ENCODE results near the gene RIPK3. TPM values are rescaled to one million over a fixed set of nuclear protein-coding genes. Genes with fewer than 3 reads are reported as not detected.

Gene RIPK3
- total RNA-seq, 1 donor from 2014 or later, result 0.95 TPM

DNA sequence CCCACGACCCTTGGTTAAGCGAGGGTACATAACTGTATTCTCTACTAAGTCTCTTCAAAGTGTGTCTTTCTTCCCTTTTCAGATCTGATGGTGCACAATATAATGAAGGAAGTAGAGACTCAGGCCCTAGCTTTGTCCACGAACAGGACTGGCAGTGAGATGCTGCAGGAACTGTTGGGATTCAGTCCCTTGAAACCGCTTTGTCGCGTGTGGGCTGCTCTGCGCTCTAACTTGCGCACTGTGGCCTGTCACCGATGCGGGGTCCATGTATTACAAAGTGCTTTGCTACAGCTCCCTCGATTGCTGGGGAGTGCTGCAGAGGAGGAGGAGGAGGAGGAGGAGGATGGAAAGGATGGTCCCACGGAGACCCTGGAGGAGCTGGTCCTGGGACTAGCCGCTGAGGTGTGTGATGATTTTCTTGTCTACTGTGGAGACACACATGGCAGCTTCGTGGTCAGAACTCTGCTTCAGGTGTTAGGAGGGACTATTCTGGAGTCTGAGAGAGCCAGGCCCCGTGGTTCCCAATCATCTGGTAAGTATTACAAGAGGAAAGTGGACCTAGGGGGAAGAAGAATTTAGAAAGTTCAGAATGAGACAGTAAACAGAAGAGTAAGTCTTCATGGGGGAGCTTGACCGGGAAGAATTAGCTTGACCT, 39.3 kb downstream of the RIPK3 start:
- Histone ChIP-seq H3K79me2 (ENCODE audit: insufficient read depth, low read length) (peaks cover 32% of the 10 kb centered on the region), H3K4me2 (ENCODE audit: low read length) (peak overlapping the region; percentile 99), H3K36me3 (ENCODE audit: insufficient read depth, low read length) (peaks cover 40% of the 10 kb centered on the region), H3K4me1 (ENCODE audit: insufficient read depth, low read length) (peaks cover 25% of the 10 kb centered on the region), H4K20me1 (ENCODE audit: insufficient read depth, low read length) (peaks cover 10% of the 10 kb centered on the region), H3K9ac (ENCODE audit: low read length) (peak overlapping the region; percentile 93), H3K4me3 (ENCODE audit: insufficient read depth, low read depth, low read length) (peak overlapping the region; percentile 95), H3K9me3 (ENCODE audit: insufficient read depth, low read depth, low read length) (no peaks in the 10 kb centered on the region), H3K27me3 (ENCODE audit: insufficient read depth, low read length) (no peaks in the 10 kb centered on the region), H2AFZ (ENCODE audit: low read depth, low read length) (peak overlapping the region; percentile 98), H3K27ac (ENCODE audit: low read depth, low read length) (peak overlapping the region; percentile 66)
- H3K4me1 Mint-ChIP-seq (ENCODE audit: low read depth, unreplicated experiment), result peaks cover 30% of the 10 kb centered on the region
- DNase-seq (ENCODE audit: low read depth) (no peak), FAIRE-seq (no peak)
- H3K27ac Mint-ChIP-seq (ENCODE audit: unreplicated experiment), result peak overlapping the region; percentile 45
- TF ChIP-seq, protein P1, sequence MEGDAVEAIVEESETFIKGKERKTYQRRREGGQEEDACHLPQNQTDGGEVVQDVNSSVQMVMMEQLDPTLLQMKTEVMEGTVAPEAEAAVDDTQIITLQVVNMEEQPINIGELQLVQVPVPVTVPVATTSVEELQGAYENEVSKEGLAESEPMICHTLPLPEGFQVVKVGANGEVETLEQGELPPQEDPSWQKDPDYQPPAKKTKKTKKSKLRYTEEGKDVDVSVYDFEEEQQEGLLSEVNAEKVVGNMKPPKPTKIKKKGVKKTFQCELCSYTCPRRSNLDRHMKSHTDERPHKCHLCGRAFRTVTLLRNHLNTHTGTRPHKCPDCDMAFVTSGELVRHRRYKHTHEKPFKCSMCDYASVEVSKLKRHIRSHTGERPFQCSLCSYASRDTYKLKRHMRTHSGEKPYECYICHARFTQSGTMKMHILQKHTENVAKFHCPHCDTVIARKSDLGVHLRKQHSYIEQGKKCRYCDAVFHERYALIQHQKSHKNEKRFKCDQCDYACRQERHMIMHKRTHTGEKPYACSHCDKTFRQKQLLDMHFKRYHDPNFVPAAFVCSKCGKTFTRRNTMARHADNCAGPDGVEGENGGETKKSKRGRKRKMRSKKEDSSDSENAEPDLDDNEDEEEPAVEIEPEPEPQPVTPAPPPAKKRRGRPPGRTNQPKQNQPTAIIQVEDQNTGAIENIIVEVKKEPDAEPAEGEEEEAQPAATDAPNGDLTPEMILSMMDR (IDR thresholded peaks at IDR 0.05; ENCODE audit: insufficient read depth, low read depth, low read length), result no peak
- TF ChIP-seq EZH2 (IDR thresholded peaks at IDR 0.05; ENCODE audit: insufficient read depth, low read length), result no peak
- peak overlapping the region; percentile 94 for H3K4me3 Mint-ChIP-seq (ENCODE audit: unreplicated experiment)
- H3K36me3 Mint-ChIP-seq (ENCODE audit: low read depth, unreplicated experiment), result peaks cover 31% of the 10 kb centered on the region
- H3K27me3 Mint-ChIP-seq (ENCODE audit: low read depth, unreplicated experiment), result no peaks in the 10 kb centered on the region
- H3K9me3 Mint-ChIP-seq (ENCODE audit: unreplicated experiment), result no peaks in the 10 kb centered on the region

DNA sequence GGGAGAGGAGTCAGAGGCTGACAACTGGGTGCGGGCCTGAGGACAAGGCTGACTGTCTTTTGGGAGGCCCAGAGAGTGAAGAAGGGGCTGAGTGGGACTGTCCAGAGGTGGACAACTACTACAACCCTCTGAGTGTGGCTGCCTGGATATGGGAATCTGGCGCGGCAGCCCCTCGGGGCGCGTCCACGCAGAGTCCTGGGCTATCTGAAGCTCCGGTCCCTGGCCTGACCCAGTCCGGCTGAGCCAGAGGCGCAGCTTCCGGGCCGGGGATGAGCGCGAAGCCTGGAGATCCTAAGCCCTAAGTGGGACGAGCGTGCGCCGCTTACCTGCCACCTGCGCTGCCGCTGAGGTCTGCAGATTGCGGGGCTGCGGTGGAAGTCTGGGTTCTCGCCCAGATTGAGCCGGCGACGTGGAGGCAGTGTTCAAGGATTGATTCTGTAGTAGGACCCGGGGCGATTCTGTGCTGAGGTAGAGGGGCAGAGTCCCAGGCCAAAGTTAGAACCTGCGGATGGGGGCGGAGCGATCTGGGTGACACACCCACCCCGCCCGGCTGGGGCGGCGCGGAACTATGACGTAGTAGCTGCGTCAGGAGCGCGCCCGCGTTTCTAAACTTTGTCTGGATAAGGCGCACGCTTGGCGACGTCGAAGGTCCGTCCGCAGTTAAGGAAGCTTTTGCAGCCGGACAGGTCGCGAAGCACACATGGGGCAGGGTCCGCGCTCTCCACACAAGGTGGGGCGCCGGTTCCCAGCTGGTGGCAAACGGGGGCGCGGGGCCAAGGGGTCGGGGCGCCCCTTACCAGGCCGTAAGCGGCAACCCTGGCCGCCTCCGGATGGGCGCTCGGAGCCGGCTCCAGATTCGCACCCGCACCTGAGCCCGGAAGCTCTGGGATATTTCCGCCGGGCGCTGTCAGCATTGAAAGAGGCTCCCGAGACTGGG, 40.3 kb downstream of the RIPK3 start, which contains the start of the genes DHRS1 and NOP9:
Gene DHRS1, minus strand, starts transcription at position 526 of the 937 bp plus-strand sequence. CDS start 674 bp downstream, outside the sequence.
Gene NOP9, plus strand, starts transcription at position 596 of the 937 bp plus-strand sequence. Its CDS starts 105 bp downstream, at position 701.
- peak; percentile 73 for DNase-seq (ENCODE audit: low read depth)
- H3K27ac ChIP-seq (ENCODE audit: low read depth, low read length), result peak within 1 kb of the TSS; percentile 66
- H3K4me1 Mint-ChIP-seq (ENCODE audit: low read depth, unreplicated experiment), result peaks cover 30% of the 10 kb centered on the region

More for the DNA sequence above, 40.3 kb downstream of the RIPK3 start, which contains the start of the genes DHRS1 and NOP9:
- H3K4me2 ChIP-seq (ENCODE audit: low read length), result peak within 1 kb of the TSS; percentile 99
- Mint-ChIP-seq H3K27me3 (ENCODE audit: low read depth, unreplicated experiment) (no peaks in the 10 kb centered on the region), H3K27ac (ENCODE audit: unreplicated experiment) (peak within 1 kb of the TSS; percentile 89), H3K36me3 (ENCODE audit: low read depth, unreplicated experiment) (peaks cover 23% of the 10 kb centered on the region), H3K4me3 (ENCODE audit: unreplicated experiment) (peak within 1 kb of the TSS; percentile 94), H3K9me3 (ENCODE audit: unreplicated experiment) (no peaks in the 10 kb centered on the region)
- H3K9ac ChIP-seq (ENCODE audit: low read length), result peak within 1 kb of the TSS; percentile 93
- peaks cover 34% of the 10 kb centered on the region for H3K36me3 ChIP-seq (ENCODE audit: insufficient read depth, low read length)
- peaks cover 32% of the 10 kb centered on the region for H3K79me2 ChIP-seq (ENCODE audit: insufficient read depth, low read length)
- FAIRE-seq, result no peak
- H3K27me3 ChIP-seq (ENCODE audit: insufficient read depth, low read length), result no peaks in the 10 kb centered on the region
- H3K9me3 ChIP-seq (ENCODE audit: insufficient read depth, low read depth, low read length), result no peaks in the 10 kb centered on the region
- peak within 1 kb of the TSS; percentile 98 for H2AFZ ChIP-seq (ENCODE audit: low read depth, low read length)
- TF ChIP-seq, protein P1 (IDR thresholded peaks at IDR 0.05; ENCODE audit: insufficient read depth, low read depth, low read length), result no peak
- TF ChIP-seq EZH2 (IDR thresholded peaks at IDR 0.05; ENCODE audit: insufficient read depth, low read length), result no peak
- H4K20me1 ChIP-seq (ENCODE audit: insufficient read depth, low read length), result peaks cover 10% of the 10 kb centered on the region
- H3K4me3 ChIP-seq (ENCODE audit: insufficient read depth, low read depth, low read length), result peak within 1 kb of the TSS; percentile 95
- peaks cover 25% of the 10 kb centered on the region for H3K4me1 ChIP-seq (ENCODE audit: insufficient read depth, low read length)

Data from astrocyte (in vitro differentiated cells and primary cell).